Endothelial cell (in vitro differentiated cells): ENCODE data around the gene LTA4H. TPM values are rescaled to one million over a fixed set of nuclear protein-coding genes. Genes with fewer than 3 reads are reported as not detected.

Experiments
- DNase-seq: peaks from one replicate; pipeline ENCODE4 v3.0.0; 2021; ENCODE audit warnings: low spot score
- H3K27ac Mint-ChIP-seq: one replicate; pipeline ENCODE4 v1.8.0; 2021; ENCODE audit warnings: mixed read lengths, inconsistent platforms; ENCODE audit not compliant: unreplicated experiment
- H3K27me3 Mint-ChIP-seq: one replicate; pipeline ENCODE4 v1.8.0; 2021; ENCODE audit warnings: mild to moderate bottlenecking, moderate library complexity, mixed read lengths, inconsistent platforms; ENCODE audit not compliant: unreplicated experiment
- H3K36me3 Mint-ChIP-seq: one replicate; pipeline ENCODE4 v1.8.0; 2021; ENCODE audit warnings: mild to moderate bottlenecking, low read depth, mixed read lengths, inconsistent platforms; ENCODE audit not compliant: unreplicated experiment
- H3K4me1 Mint-ChIP-seq: one replicate; pipeline ENCODE4 v1.8.0; 2021; ENCODE audit warnings: mild to moderate bottlenecking, mixed read lengths, inconsistent platforms; ENCODE audit not compliant: unreplicated experiment
- H3K4me3 Mint-ChIP-seq: one replicate; pipeline ENCODE4 v1.8.0; 2021; ENCODE audit warnings: mild to moderate bottlenecking, mixed read lengths, inconsistent platforms; ENCODE audit not compliant: unreplicated experiment
- H3K9me3 Mint-ChIP-seq: one replicate; pipeline ENCODE4 v1.8.0; 2021; ENCODE audit warnings: mixed read lengths, inconsistent platforms; ENCODE audit not compliant: unreplicated experiment
- CTCF ChIP-seq: fragments of 200-600 bp; sonication (generic); IDR thresholded peaks from one replicate; pipeline ENCODE4 v1.5.0; 2021; ENCODE audit warnings: antibody characterized with exemption; ENCODE audit not compliant: unreplicated experiment
- total RNA-seq: library from RNA; stranded (reverse); fragmentation: NEBNext Ultra II Directional; extraction: Animal tissue kit (Norgen Biotek cat#: 25700); gene quantifications from one replicate; pipeline ENCODE4 v1.2.1, GENCODE V29; 2021; ENCODE audit not compliant: unreplicated experiment

LTA4H gene
- total RNA-seq, 1 donor from 2014 or later = 86.5 TPM

GRCh38 chr12:95995238-95996031, 40.0 kb downstream of the LTA4H start:
- TF ChIP-seq CTCF = no peak
- Mint-ChIP-seq H3K27ac (no peak overlapping the region), H3K9me3 (no peaks in the 10 kb centered on the region), H3K36me3 (peaks cover 7% of the 10 kb centered on the region), H3K27me3 (peaks cover 5% of the 10 kb centered on the region), H3K4me3 (no peak overlapping the region), H3K4me1 (peaks cover 5% of the 10 kb centered on the region)
- DNase-seq = no peak

GRCh38 chr12:95994476-95994875, 40.9 kb downstream of the LTA4H start:
- H3K27me3 Mint-ChIP-seq = peaks cover 5% of the 10 kb centered on the region
- H3K27ac Mint-ChIP-seq = no peak overlapping the region
- H3K9me3 Mint-ChIP-seq = no peaks in the 10 kb centered on the region
- H3K4me3 Mint-ChIP-seq = no peak overlapping the region
- TF ChIP-seq CTCF = no peak
- H3K4me1 Mint-ChIP-seq = peaks cover 15% of the 10 kb centered on the region
- DNase-seq = no peak
- peaks cover 4% of the 10 kb centered on the region for H3K36me3 Mint-ChIP-seq

- Mint-ChIP-seq H3K36me3 (peaks cover 4% of the 10 kb centered on the region), H3K27me3 (peaks cover 5% of the 10 kb centered on the region), H3K27ac (no peak overlapping the region), H3K9me3 (no peaks in the 10 kb centered on the region), H3K4me3 (no peak overlapping the region), H3K4me1 (peaks cover 19% of the 10 kb centered on the region)
- DNase-seq = no peak
- TF ChIP-seq CTCF = no peak
Measured at GRCh38 chr12:95993907-95994306, 41.5 kb downstream of the LTA4H start.

- DNase-seq = no peak
- peaks cover 21% of the 10 kb centered on the region for H3K4me1 Mint-ChIP-seq
- no peak for TF ChIP-seq CTCF
Measured at GRCh38 chr12:95990136-95990535, 45.3 kb downstream of the LTA4H start.

GRCh38 chr12:95989504-95990123, 45.8 kb downstream of the LTA4H start:
- Mint-ChIP-seq H3K4me1 (peaks cover 21% of the 10 kb centered on the region), H3K9me3 (no peaks in the 10 kb centered on the region), H3K4me3 (no peak overlapping the region), H3K27ac (no peak overlapping the region), H3K36me3 (no peaks in the 10 kb centered on the region), H3K27me3 (peaks cover 1% of the 10 kb centered on the region)
- DNase-seq = no peak
- no peak for TF ChIP-seq CTCF

More at GRCh38 chr12:95990136-95990535, 45.3 kb downstream of the LTA4H start:
- Mint-ChIP-seq H3K9me3 (no peaks in the 10 kb centered on the region), H3K36me3 (no peaks in the 10 kb centered on the region), H3K4me3 (no peak overlapping the region), H3K27me3 (peaks cover 1% of the 10 kb centered on the region), H3K27ac (no peak overlapping the region)
